Osteocyte (in vitro differentiated cells): ENCODE measurements around the gene CA5A. TPM values are rescaled to one million over a fixed set of nuclear protein-coding genes. Genes with fewer than 3 reads are reported as not detected.

Source experiments
- DNase-seq: peaks from one replicate; pipeline ENCODE4 v3.0.0; 2021; ENCODE audit warnings: mixed read lengths; ENCODE audit not compliant: unreplicated experiment; ENCODE audit errors: extremely low spot score
- H3K27ac Mint-ChIP-seq: one replicate; pipeline ENCODE4 v1.8.0; 2021; ENCODE audit warnings: mild to moderate bottlenecking, mixed read lengths; ENCODE audit not compliant: unreplicated experiment
- H3K27me3 Mint-ChIP-seq: one replicate; pipeline ENCODE4 v1.8.0; 2021; ENCODE audit warnings: mixed read lengths; ENCODE audit not compliant: unreplicated experiment
- H3K36me3 Mint-ChIP-seq: one replicate; pipeline ENCODE4 v1.8.0; 2021; ENCODE audit warnings: mixed read lengths; ENCODE audit not compliant: unreplicated experiment
- H3K4me1 Mint-ChIP-seq: one replicate; pipeline ENCODE4 v1.8.0; 2021; ENCODE audit warnings: mixed read lengths; ENCODE audit not compliant: unreplicated experiment
- H3K4me3 Mint-ChIP-seq: one replicate; pipeline ENCODE4 v1.8.0; 2021; ENCODE audit warnings: mild to moderate bottlenecking, moderate library complexity, mixed read lengths; ENCODE audit not compliant: unreplicated experiment
- H3K9me3 Mint-ChIP-seq: one replicate; pipeline ENCODE4 v1.8.0; 2021; ENCODE audit warnings: mixed read lengths; ENCODE audit not compliant: unreplicated experiment
- total RNA-seq: library from RNA; stranded (reverse); gene quantifications from 2 replicates; pipeline ENCODE4 v1.2.1, GENCODE V29; 2021
- TF ChIP-seq, protein P1 (sequence below): fragments of 200-600 bp; sonication (generic); IDR thresholded peaks from 2 replicates; pipeline ENCODE4 v1.5.0; 2021; ENCODE audit warnings: antibody characterized with exemption, mild to moderate bottlenecking, moderate library complexity

CA5A gene
- total RNA-seq, 1 donor from 2014 or later = not detected

DNA sequence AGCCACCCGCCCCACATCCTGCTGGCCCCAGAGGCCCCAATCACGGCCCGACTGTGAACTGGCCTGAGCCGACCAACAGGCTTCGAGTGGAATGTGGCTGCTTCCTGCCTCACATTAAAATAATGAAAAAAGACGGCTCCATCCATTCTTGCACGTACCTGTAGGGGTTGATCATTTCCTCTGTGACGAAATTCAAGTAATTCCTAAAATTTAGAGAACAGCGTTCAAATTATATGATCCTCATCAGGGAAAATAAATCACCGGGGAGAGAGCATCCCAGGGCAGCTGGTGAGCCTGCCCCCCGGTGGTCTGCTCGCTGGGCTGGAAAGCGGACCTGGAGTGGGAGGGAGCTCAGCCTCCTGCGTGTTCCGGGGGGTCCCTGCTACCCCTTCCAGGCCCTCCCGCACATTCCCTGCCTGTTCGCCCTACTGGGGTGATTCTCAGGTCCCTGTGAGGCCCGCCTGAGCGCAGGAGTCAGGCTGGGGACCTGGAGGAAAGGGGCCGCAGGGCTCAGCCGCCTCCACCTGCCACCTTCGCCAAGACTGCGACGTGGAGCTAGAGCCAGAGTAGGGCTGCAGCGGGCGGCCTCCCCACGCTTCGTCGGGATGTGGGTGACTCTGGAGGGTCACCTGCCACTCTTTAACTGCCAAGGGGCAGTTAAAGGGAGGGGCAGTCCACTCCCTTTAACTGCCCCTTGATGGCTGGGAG is 95.9 kb downstream of the CA5A start:
- Mint-ChIP-seq H3K4me1 (peaks cover 66% of the 10 kb centered on the region), H3K4me3 (no peak overlapping the region), H3K27me3 (no peaks in the 10 kb centered on the region), H3K36me3 (peaks cover 14% of the 10 kb centered on the region), H3K9me3 (no peaks in the 10 kb centered on the region), H3K27ac (no peak overlapping the region)
- TF ChIP-seq, protein P1, sequence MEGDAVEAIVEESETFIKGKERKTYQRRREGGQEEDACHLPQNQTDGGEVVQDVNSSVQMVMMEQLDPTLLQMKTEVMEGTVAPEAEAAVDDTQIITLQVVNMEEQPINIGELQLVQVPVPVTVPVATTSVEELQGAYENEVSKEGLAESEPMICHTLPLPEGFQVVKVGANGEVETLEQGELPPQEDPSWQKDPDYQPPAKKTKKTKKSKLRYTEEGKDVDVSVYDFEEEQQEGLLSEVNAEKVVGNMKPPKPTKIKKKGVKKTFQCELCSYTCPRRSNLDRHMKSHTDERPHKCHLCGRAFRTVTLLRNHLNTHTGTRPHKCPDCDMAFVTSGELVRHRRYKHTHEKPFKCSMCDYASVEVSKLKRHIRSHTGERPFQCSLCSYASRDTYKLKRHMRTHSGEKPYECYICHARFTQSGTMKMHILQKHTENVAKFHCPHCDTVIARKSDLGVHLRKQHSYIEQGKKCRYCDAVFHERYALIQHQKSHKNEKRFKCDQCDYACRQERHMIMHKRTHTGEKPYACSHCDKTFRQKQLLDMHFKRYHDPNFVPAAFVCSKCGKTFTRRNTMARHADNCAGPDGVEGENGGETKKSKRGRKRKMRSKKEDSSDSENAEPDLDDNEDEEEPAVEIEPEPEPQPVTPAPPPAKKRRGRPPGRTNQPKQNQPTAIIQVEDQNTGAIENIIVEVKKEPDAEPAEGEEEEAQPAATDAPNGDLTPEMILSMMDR = no peak
- no peak for DNase-seq

DNA sequence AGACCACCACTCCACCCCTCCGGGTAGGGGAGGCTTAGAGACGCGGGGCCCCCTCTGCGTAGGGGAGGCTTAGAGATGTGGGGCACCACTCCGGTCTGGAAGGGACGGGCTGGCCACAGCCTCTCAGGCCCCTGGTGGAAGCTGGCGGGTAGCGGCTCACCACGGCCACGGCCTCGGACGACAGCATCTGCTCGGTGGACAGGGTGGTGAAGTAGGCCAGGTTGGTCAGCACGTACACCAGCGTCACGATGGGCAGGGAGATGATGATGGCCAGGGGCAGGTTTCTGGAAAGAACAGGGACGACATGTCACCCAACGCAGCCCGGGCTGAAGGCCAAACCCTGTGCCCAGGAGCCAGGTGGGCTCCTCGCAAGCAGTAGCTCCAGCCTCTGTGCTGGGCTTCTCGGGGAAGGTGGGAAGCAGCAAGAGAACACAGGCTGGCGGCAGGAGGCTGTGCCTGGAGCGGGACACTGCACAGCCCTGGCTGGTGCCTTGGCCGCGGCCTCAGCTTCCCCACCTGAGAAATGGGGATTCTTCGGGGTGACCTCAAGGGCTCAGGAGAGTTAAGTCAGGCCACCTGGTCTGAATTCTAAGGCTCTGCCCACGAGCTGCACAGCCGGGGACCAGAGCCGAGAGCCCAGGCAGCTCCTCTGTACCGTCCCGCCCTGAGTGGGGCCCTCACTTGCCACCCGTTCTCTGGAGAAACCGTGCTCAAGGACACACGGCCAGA is 96.6 kb downstream of the CA5A start:
- peaks cover 69% of the 10 kb centered on the region for H3K4me1 Mint-ChIP-seq
- H3K4me3 Mint-ChIP-seq = no peak overlapping the region
- H3K27ac Mint-ChIP-seq = peak overlapping the region; percentile 31

GRCh38 chr16:87838643-87839541 is 97.4 kb downstream of the CA5A start:
- Mint-ChIP-seq H3K27ac (peak overlapping the region; percentile 93), H3K27me3 (no peaks in the 10 kb centered on the region), H3K36me3 (peaks cover 21% of the 10 kb centered on the region), H3K4me1 (peaks cover 66% of the 10 kb centered on the region), H3K4me3 (no peak overlapping the region), H3K9me3 (no peaks in the 10 kb centered on the region)
- TF ChIP-seq, protein P1 = no peak
- no peak for DNase-seq

More for the DNA sequence above, 96.6 kb downstream of the CA5A start:
- Mint-ChIP-seq H3K9me3 (no peaks in the 10 kb centered on the region), H3K27me3 (no peaks in the 10 kb centered on the region), H3K36me3 (peaks cover 15% of the 10 kb centered on the region)
- no peak for DNase-seq
- TF ChIP-seq, protein P1 = no peak

Other genes with a start within 250 kb of the CA5A start
- 31.0 and 33.2 TPM in 2 replicates for gene KLHDC4, start 170.5 kb downstream of the CA5A start, total RNA-seq
- 127 and 133 TPM in 2 replicates for gene SLC7A5, start 67.0 kb downstream of the CA5A start, total RNA-seq
- gene BANP, start 14.9 kb upstream of the CA5A start, total RNA-seq = 19.5 and 20.5 TPM in 2 replicates